H1 (cell line): ENCODE data around the gene SLC7A9. TPM values are rescaled to one million over a fixed set of nuclear protein-coding genes. Genes with fewer than 3 reads are reported as not detected.

Experiments
- CTCF ChIA-PET: fragments of 300-600 bp; sonication (Branson Sonifier 250); formaldehyde crosslinking; loops from one replicate; lab custom pipeline; 2021; ENCODE audit not compliant: partially characterized antibody; lab: Charles Lee
- POLR2A ChIA-PET: fragments of 300-600 bp; sonication (Branson Sonifier 250); formaldehyde crosslinking; loops from one replicate; lab custom pipeline; 2021; ENCODE audit warnings: inconsistent platforms; ENCODE audit not compliant: partially characterized antibody; lab: Charles Lee
- DNase-seq, 2 experiments: peaks; one replicate each; pipeline versions ENCODE4 v3.0.0 to v3.0.0-alpha.2; 2010 to 2022; ENCODE audit warnings: low spot score in 2 of 2, low read depth in 1 of 2, mixed read lengths in 1 of 2
- FAIRE-seq: peaks from 2 replicates; lab custom pipeline; 2011; peaks lifted over from hg19 to GRCh38; lab: Jason Lieb, UNC
- H2AFZ ChIP-seq: 2 replicates; pipeline ENCODE4 v1.8.1; 2012; ENCODE audit warnings: low read length, inconsistent platforms
- H2AK5ac ChIP-seq: 2 replicates; pipeline ENCODE4 v1.6.1; 2013; ENCODE audit warnings: low read depth, low read length
- H2BK120ac ChIP-seq: replicated peaks from 2 replicates; pipeline ENCODE3; 2013; ENCODE audit warnings: low read depth, low read length, inconsistent platforms
- H2BK12ac ChIP-seq: 2 replicates; pipeline ENCODE4 v1.6.1; 2013; ENCODE audit warnings: low read depth, low read length
- H2BK15ac ChIP-seq: 2 replicates; pipeline ENCODE4 v1.6.1; 2013; ENCODE audit warnings: low read length
- H2BK20ac ChIP-seq: 2 replicates; pipeline ENCODE4 v1.6.1; 2013; ENCODE audit warnings: low read length
- H2BK5ac ChIP-seq: 2 replicates; pipeline ENCODE4 v1.6.1; 2013; ENCODE audit warnings: low read depth, low read length
- H3K14ac ChIP-seq: 2 replicates; pipeline ENCODE4 v1.6.1; 2013; ENCODE audit warnings: inconsistent platforms; ENCODE audit not compliant: insufficient read length
- H3K18ac ChIP-seq: 2 replicates; pipeline ENCODE4 v1.6.1; 2013; ENCODE audit warnings: low read length; ENCODE audit errors: extremely low read depth
- H3K23ac ChIP-seq: 2 replicates; pipeline ENCODE4 v1.6.1; 2013; ENCODE audit warnings: inconsistent platforms; ENCODE audit not compliant: insufficient read length
- H3K23me2 ChIP-seq: 2 replicates; pipeline ENCODE4 v1.6.1; 2013; ENCODE audit warnings: low read depth, low read length
- H3K27ac ChIP-seq: 2 replicates; pipeline ENCODE4 v1.6.1; 2011; ENCODE audit warnings: low read depth, low read length, inconsistent platforms
- H3K27me3 ChIP-seq, 4 experiments: replicated peaks in 1 of 4; 1 replicate in 1 of 4; 2 replicates in 3 of 4; pipeline versions ENCODE4 v1.6.1 to v1.8.1; 2011 to 2013; ENCODE audit warnings: low read length in 3 of 4, mild to moderate bottlenecking in 3 of 4, inconsistent platforms in 2 of 4, mixed read lengths in 2 of 4, moderate library complexity in 1 of 4; ENCODE audit not compliant: control insufficient read depth in 3 of 4, insufficient read depth in 3 of 4; ENCODE audit errors: extremely low read depth in 1 of 4
- H3K36me3 ChIP-seq, 4 experiments: 2 replicates each; pipeline versions ENCODE4 v1.6.1 to v1.8.1; 2011 to 2013; ENCODE audit warnings: mild to moderate bottlenecking in 4 of 4, low read length in 3 of 4, moderate library complexity in 2 of 4, control low read depth in 1 of 4, inconsistent platforms in 1 of 4; ENCODE audit not compliant: insufficient read depth in 4 of 4, control insufficient read depth in 2 of 4
- H3K4ac ChIP-seq: replicated peaks from 2 replicates; pipeline ENCODE3; 2013; ENCODE audit warnings: low read length, low read depth, mixed read lengths, inconsistent platforms; ENCODE audit not compliant: insufficient read length
- H3K4me1 ChIP-seq, 4 experiments: replicated peaks in 1 of 4; 1 replicate in 1 of 4; 2 replicates in 3 of 4; pipeline versions ENCODE4 v1.6.1 to v1.8.1; 2011 to 2013; ENCODE audit warnings: low read length in 3 of 4, inconsistent platforms in 2 of 4, mixed read lengths in 1 of 4; ENCODE audit not compliant: insufficient read depth in 4 of 4, control insufficient read depth in 3 of 4
- H3K4me2 ChIP-seq, 2 experiments: 2 replicates each; pipeline versions ENCODE4 v1.6.1 to v1.8.1; 2011 to 2013; ENCODE audit warnings: low read depth in 2 of 2, low read length in 2 of 2, control low read depth in 1 of 2, inconsistent platforms in 1 of 2, mild to moderate bottlenecking in 1 of 2; ENCODE audit not compliant: insufficient read depth in 1 of 2
- H3K4me3 ChIP-seq, 4 experiments: fragments of 200-600, 300-600 bp in 1 of 4; sonication (generic), shearing (Covaris generic), sonication (Bioruptor Twin) in 1 of 4; 2 replicates each; pipeline versions ENCODE4 v1.5.1 to v1.8.1; 2011 to 2016; ENCODE audit warnings: low read length in 4 of 4, low read depth in 3 of 4, control low read depth in 2 of 4, inconsistent platforms in 2 of 4, mild to moderate bottlenecking in 2 of 4, mixed read lengths in 1 of 4, moderate library complexity in 1 of 4; ENCODE audit not compliant: insufficient read depth in 2 of 4; ENCODE audit errors: extremely low read depth in 1 of 4
- H3K56ac ChIP-seq: replicated peaks from 2 replicates; pipeline ENCODE3; 2013; ENCODE audit warnings: low read depth, mild to moderate bottlenecking, mixed read lengths, low read length, inconsistent platforms; ENCODE audit not compliant: insufficient read length
- H3K79me1 ChIP-seq: 2 replicates; pipeline ENCODE4 v1.6.1; 2013; ENCODE audit warnings: low read depth, low read length, control low read depth
- H3K79me2 ChIP-seq, 2 experiments: 2 replicates each; pipeline versions ENCODE4 v1.6.1 to v1.8.1; 2012 to 2013; ENCODE audit warnings: low read length in 2 of 2, mild to moderate bottlenecking in 2 of 2, inconsistent platforms in 1 of 2; ENCODE audit not compliant: insufficient read depth in 2 of 2, control insufficient read depth in 1 of 2
- H3K9ac ChIP-seq, 4 experiments: replicated peaks in 1 of 4; 1 replicate in 1 of 4; 2 replicates in 3 of 4; pipeline versions ENCODE4 v1.6.1 to v1.8.1; 2011 to 2013; ENCODE audit warnings: low read depth in 3 of 4, low read length in 3 of 4, control low read depth in 2 of 4, mild to moderate bottlenecking in 2 of 4, moderate library complexity in 2 of 4, inconsistent platforms in 1 of 4; ENCODE audit errors: extremely low read depth in 1 of 4
- H3K9me3 ChIP-seq, 2 experiments: 2 replicates each; pipeline versions ENCODE4 v1.6.1 to v1.8.1; 2012 to 2013; ENCODE audit warnings: mild to moderate bottlenecking in 2 of 2, moderate library complexity in 2 of 2, control low read depth in 1 of 2, inconsistent platforms in 1 of 2, low read depth in 1 of 2, low read length in 1 of 2, mixed read lengths in 1 of 2; ENCODE audit not compliant: insufficient read depth in 2 of 2
- H4K20me1 ChIP-seq, 2 experiments: replicated peaks in 1 of 2; 2 replicates each; pipeline versions ENCODE3 to v1.8.1; 2011 to 2013; ENCODE audit warnings: inconsistent platforms in 2 of 2, low read length in 2 of 2, mild to moderate bottlenecking in 1 of 2; ENCODE audit not compliant: insufficient read depth in 2 of 2, control insufficient read depth in 1 of 2
- H4K5ac ChIP-seq: 2 replicates; pipeline ENCODE4 v1.6.1; 2013; ENCODE audit warnings: low read length, low read depth, mixed read lengths, inconsistent platforms; ENCODE audit not compliant: insufficient read length
- H4K8ac ChIP-seq: 2 replicates; pipeline ENCODE4 v1.8.0; 2013; ENCODE audit warnings: mild to moderate bottlenecking, moderate library complexity, low read length, inconsistent platforms; ENCODE audit not compliant: insufficient read depth; ENCODE audit errors: extremely low read depth
- H4K91ac ChIP-seq: replicated peaks from 2 replicates; pipeline ENCODE3; 2013; ENCODE audit warnings: low read length, mixed read lengths, inconsistent platforms; ENCODE audit not compliant: insufficient read length
- CBX5 ChIP-seq: fragments of 300-800, 300-1000 bp; sonication (generic); IDR thresholded peaks from 2 replicates; pipeline ENCODE4 v1.7.1; 2016; ENCODE audit warnings: antibody characterized with exemption, low read length, low read depth
- CEBPB ChIP-seq: IDR thresholded peaks from 2 replicates; pipeline ENCODE4 v1.6.1; 2012; ENCODE audit warnings: low read depth, low read length
- KDM4A ChIP-seq: IDR thresholded peaks from one replicate; pipeline ENCODE4 v1.7.1; 2012; ENCODE audit warnings: low read depth, mild to moderate bottlenecking, moderate library complexity, low read length, inconsistent platforms; ENCODE audit not compliant: severe bottlenecking
- NANOG ChIP-seq: IDR thresholded peaks from 2 replicates; pipeline ENCODE4 v1.6.1; 2011; ENCODE audit warnings: low read length, low read depth, mild to moderate bottlenecking, inconsistent platforms; ENCODE audit not compliant: insufficient read depth, poor library complexity, severe bottlenecking
- SP4 ChIP-seq: IDR thresholded peaks from 2 replicates; pipeline ENCODE4 v1.6.1; 2012; ENCODE audit warnings: low read length, inconsistent platforms
- SUZ12 ChIP-seq: fragments of 200-600 bp; sonication (generic); IDR thresholded peaks from 2 replicates; pipeline ENCODE4 v1.6.1; 2012; ENCODE audit warnings: mild to moderate bottlenecking, inconsistent platforms, low read length, moderate library complexity, mixed read lengths
- WGBS, 2 experiments: shearing (Covaris generic) in 1 of 2; methylation state at CpG; one replicate each; pipeline versions ENCODE4 v1.1.6 to v1.1.7; 2013 to 2015; ENCODE audit warnings: low lambda C conversion rate in 2 of 2, mixed read lengths in 2 of 2, inconsistent platforms in 1 of 2, low coverage in 1 of 2, missing lambda C conversion rate in 1 of 2; ENCODE audit not compliant: insufficient replicate concordance in 2 of 2, insufficient coverage in 1 of 2, insufficient read length in 1 of 2; ENCODE audit errors: extremely low coverage in 1 of 2, missing lambda C conversion rate in 1 of 2; 5-methylcytosine and 5-hydroxymethylcytosine counted together
- polyA plus RNA-seq, 7 experiments: library from polyadenylated mRNA; depleted of rRNA in 3 of 7; stranded (reverse) in 5 of 7; unstranded in 2 of 7; fragments of >200 nt in 5 of 7; fragments of 200-250 nt in 2 of 7; gene quantifications; 1 replicate in 5 of 7; 2 replicates in 1 of 7; 4 replicates in 1 of 7; pipeline versions ENCODE4 v1.2.1 to v1.2.3, GENCODE V29; 2011 to 2013; ENCODE audit warnings: missing spikeins in 2 of 7, mixed read lengths in 2 of 7
- total RNA-seq: library from RNA; stranded (reverse); fragmentation: NEBNext Ultra II Directional; extraction: Animal tissue kit (Norgen Biotek cat#: 25700); gene quantifications from 2 replicates; pipeline ENCODE4 v1.2.1, GENCODE V29; 2021

The SLC7A9 gene
- total and polyA plus RNA-seq, 2 of the 8 experiments (the other 6 are each of a cell fraction or from before 2014, with no cell fraction given): 0.15 TPM; not detected in 1

DNA sequence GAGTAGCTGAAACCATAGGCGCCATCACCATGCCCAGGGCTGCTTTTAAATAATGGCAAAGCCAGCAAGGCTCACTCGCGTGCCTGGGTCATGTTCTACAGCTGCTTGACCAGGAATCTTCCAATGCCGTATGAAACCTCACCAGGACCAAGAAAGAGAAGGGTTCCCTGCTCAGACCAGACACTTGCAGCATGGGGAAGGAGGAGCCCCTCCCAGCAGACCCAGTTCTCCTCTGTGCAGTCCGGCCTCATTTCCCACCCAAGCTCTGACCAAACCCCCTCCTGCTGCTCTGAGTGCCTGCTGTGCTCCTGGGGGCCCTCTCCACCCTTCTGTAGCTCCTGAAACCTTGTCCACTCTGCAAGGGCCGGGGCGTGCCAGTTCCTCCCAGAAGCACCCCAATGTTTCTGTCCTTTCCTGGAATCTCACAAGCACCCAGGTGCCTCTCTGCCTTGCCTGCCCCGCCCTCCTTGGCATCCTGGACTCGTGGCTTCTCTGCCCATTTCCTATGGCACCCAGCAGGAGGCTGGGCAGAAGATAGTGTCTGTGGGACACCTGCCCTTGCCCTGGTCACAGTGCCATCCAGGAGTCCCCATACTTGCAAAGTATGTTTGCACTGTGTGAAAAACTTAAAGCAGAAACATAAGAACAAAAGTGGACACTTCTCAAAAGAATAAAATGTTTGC lies 6.8 kb upstream of the SLC7A9 start:
- FAIRE-seq: no peak
- Histone ChIP-seq H3K4me3 (no peak overlapping the region), H2AFZ (no peak overlapping the region), H3K27ac (no peak overlapping the region), H3K79me1 (no peaks in the 10 kb centered on the region), H3K9ac (no peak overlapping the region), H2BK5ac (no peak overlapping the region), H3K27me3 (no peaks in the 10 kb centered on the region), H3K23me2 (no peaks in the 10 kb centered on the region), H2AK5ac (no peak overlapping the region), H4K8ac (no peak overlapping the region), H3K14ac (no peak overlapping the region), H2BK20ac (no peak overlapping the region), H3K9me3 (no peaks in the 10 kb centered on the region), H3K79me2 (no peaks in the 10 kb centered on the region), H2BK120ac (no peak overlapping the region), H3K4me1 (peaks cover 0 to 3% (median 2%) of the 10 kb centered on the region in 4 experiments; a peak in 4 of 7 replicates), H3K36me3 (no peaks in the 10 kb centered on the region), H3K56ac (no peak overlapping the region), H3K18ac (no peak overlapping the region), H4K91ac (no peak overlapping the region), H3K4ac (no peak overlapping the region), H4K20me1 (peaks cover 0 to 1% of the 10 kb centered on the region in 2 experiments), H3K23ac (no peak overlapping the region), H2BK15ac (0 out of 2 replicates have a peak overlapping the region, but pooled peaks have one; percentile 81), H4K5ac (no peak overlapping the region), H2BK12ac (no peak overlapping the region), H3K4me2 (no peak overlapping the region)
- ChIA-PET POLR2A (no interaction called here), CTCF (interaction anchor here (0.6 to 1.7 kb wide), 3 partner anchors 10 to 14 kb away, joined by 3 to 4 read pairs (median 3); no protein-coding TSS in a partner anchor)
- peak in 1 of 2 experiments; percentile 34 for DNase-seq
- WGBS, 2 experiments: 91% methylated on average over 9 of the region's 9 CpGs; no CpG with 5 or more reads in 1 of the 2 experiments
- TF ChIP-seq KDM4A: no peak
- no peak for TF ChIP-seq SUZ12
- no peak for TF ChIP-seq NANOG
- TF ChIP-seq CEBPB: no peak
- no peak for TF ChIP-seq CBX5
- TF ChIP-seq SP4: no peak
